ENCODE results near the gene TOMM40L.

GRCh38 chr1:161185732-161186311, 40.0 kb upstream of the TOMM40L start:
- TF ChIP-seq POLR2A (IDR thresholded peaks at IDR 0.05) (no peak), CTCF (IDR thresholded peaks at IDR 0.05) (no peak), EP300 (IDR thresholded peaks at IDR 0.05) (no peak)

All from ovary (tissue), 3 donors.